Prostate gland (tissue), 2 donors: ENCODE results near the gene NTNG1.

Experiments used
- POLR2A ChIP-seq: fragments of 450-650 bp; IDR thresholded peaks from one replicate; pipeline ENCODE4 v1.6.1; 2016; ENCODE audit warnings: antibody characterized with exemption, mild to moderate bottlenecking
- POLR2AphosphoS5 ChIP-seq: sonication (generic); formaldehyde crosslinking; IDR thresholded peaks from one replicate; pipeline ENCODE4 v1.6.1; 2017; ENCODE audit warnings: antibody characterized with exemption
- TF ChIP-seq, protein P1 (sequence below), 4 experiments: fragments of 200-600 bp in 2 of 4; fragments of 450-650 bp in 2 of 4; sonication (generic) in 2 of 4; IDR thresholded peaks; 1 replicate in 3 of 4; 2 replicates in 1 of 4; pipeline ENCODE4 v1.5.1; 2016 to 2019; ENCODE audit warnings: antibody characterized with exemption in 4 of 4, mild to moderate bottlenecking in 2 of 4, moderate library complexity in 2 of 4

DNA sequence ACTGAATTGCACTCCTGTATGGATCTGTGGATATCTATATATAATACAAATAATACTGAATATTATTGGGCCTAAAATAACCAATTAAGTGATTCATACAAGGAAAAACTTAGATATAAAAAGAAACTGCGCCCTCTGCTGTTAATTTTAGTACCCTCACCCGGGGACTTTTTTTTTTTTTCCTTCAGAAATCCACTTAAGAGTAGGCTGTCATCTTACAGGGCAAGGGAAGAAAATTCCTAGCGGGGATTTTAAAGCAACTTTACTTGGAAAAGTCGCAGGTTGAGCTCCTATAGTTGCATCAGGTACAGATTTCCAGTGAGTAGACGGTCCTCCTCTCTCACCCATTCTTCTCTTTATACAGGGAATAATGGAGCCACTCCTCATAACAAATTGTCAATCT is 1.3 kb downstream of the NTNG1 start:
- no peak for TF ChIP-seq POLR2AphosphoS5
- TF ChIP-seq, protein P1, sequence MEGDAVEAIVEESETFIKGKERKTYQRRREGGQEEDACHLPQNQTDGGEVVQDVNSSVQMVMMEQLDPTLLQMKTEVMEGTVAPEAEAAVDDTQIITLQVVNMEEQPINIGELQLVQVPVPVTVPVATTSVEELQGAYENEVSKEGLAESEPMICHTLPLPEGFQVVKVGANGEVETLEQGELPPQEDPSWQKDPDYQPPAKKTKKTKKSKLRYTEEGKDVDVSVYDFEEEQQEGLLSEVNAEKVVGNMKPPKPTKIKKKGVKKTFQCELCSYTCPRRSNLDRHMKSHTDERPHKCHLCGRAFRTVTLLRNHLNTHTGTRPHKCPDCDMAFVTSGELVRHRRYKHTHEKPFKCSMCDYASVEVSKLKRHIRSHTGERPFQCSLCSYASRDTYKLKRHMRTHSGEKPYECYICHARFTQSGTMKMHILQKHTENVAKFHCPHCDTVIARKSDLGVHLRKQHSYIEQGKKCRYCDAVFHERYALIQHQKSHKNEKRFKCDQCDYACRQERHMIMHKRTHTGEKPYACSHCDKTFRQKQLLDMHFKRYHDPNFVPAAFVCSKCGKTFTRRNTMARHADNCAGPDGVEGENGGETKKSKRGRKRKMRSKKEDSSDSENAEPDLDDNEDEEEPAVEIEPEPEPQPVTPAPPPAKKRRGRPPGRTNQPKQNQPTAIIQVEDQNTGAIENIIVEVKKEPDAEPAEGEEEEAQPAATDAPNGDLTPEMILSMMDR (IDR thresholded peaks at IDR 0.05): peak; percentile 43 to 66 (median 50)
- no peak for TF ChIP-seq POLR2A
